LoVo (cell line): ENCODE data around the gene ERI3.
A peak's percentile ranks its signal among the peaks of the same experiment; 100 is the strongest.

Source experiments
- DNase-seq: peaks from one replicate; pipeline ENCODE4 v3.0.0-alpha.2; 2016; ENCODE audit warnings: low spot score

The ERI3 gene

DNA sequence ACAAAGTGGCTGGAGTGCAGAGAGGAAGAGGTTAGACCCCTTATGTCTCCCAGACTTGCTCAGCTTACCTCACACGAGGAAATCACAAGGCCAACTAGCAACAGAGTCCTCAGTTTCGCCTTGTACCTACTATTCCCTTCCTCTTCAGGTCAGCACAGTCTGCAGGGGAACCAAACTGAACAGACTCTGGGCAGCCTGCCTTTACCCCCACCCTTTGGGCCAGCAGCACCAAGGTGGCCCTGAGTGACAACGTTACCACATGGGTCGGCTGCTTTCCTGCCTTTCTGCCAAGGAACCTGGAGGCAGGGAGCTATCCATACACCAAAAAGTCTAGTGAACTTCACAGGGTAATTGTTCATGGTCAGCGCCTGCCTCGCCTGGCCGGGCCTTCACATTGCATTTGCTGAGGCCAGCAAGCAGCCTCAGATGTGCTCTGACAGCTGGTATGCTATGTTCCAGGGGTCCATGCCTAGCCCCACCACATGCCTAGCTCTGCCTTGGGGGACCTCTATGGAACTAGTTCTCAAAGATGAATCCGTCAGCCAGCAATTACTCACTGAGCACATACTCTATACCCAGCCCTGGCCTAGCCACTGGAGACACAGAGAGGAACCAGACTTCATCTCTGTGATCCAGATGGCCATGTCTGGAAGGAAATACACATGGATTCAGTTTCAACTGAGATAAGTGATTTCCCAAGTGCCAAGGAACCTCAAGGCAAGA lies 72.2 kb downstream of the ERI3 start:
- no peak for DNase-seq

DNA sequence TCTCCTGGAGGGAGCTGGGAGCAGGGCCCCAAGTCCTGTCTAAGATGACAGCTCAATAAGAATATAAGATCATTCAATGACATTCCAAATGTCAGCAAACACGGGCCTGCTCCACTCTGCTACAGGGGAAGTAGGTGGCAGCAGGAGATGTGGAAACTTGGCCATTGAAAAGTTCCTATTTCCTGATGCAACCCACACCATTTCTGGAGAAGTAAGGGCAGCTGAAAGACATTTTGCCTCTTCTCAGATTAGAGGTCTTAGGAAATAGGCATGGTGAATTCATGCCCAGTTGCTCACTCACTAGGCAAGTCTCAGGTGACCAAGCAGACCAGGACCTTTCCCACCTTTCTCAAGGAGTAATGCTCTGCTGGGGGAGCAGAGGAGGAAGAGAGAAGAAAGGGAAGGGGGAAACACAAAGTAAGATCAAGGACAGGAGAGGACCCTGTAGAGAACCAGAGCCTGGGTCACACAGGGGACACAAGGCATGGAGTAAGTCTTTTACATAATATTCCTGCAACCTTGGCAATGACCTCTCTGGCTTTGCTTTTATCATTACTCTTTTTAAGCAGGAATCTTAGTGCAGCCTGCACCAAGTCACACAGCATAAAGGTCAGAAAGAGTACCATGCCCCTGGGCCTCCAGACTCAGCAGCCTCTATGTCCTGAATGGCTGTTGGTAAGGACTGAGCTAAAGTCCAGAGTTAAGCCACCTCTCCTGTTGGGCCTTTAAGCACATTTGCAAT lies 72.9 kb downstream of the ERI3 start:
- no peak for DNase-seq

DNA sequence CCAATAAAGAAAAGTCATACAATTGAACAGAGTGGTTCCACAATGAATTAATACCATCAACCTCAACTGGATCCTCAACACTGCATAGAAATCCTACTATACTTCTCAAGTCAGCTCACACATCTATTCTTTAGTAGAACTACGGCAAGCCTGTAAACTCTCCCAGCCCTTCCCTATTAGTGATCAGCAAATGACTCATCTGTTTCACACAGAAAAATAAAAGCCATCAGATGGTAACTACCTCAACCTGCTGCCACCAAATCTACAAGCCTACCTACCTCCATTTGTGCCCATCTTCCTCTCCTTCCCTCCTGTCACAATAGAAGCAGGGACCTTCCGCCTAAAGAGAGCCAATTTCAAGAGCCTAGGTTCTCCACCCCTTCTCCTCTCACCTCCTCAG lies 78.2 kb downstream of the ERI3 start:
- DNase-seq, result no peak

GRCh38 chr1:44275991-44276405 lies 79.1 kb downstream of the ERI3 start:
- DNase-seq, result no peak

DNA sequence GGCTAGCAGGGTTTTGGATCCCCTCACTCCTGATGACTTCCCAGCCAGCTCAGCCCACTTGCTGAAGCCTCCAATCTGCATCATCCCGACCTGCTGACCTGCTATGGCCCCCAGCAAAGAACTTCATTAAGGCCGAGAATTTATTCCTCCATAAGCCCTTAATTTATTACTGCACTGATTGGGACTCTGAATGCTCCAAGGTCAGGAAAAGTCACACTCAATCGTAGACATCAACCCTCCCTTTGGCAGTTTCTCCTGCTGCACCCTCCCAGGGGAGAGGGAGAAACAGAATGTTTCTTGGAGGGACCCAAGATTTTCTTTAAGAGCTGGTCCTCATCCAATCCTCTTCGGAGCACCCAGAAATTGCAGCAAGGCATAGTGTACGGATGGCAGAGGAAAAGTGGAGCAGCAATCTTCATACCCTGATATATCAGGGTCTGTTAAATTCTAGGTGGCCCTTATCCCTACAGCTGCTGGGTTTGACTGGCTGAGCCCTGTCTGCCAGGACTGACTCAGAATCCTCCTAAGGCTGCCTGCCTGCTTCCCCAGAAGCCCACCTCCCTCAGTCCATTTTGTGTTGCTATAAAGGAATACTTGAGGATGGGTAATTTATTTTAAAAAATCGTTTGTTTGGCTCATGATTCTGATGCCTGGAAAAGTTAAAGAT lies 79.6 kb downstream of the ERI3 start:
- DNase-seq, result no peak

DNA sequence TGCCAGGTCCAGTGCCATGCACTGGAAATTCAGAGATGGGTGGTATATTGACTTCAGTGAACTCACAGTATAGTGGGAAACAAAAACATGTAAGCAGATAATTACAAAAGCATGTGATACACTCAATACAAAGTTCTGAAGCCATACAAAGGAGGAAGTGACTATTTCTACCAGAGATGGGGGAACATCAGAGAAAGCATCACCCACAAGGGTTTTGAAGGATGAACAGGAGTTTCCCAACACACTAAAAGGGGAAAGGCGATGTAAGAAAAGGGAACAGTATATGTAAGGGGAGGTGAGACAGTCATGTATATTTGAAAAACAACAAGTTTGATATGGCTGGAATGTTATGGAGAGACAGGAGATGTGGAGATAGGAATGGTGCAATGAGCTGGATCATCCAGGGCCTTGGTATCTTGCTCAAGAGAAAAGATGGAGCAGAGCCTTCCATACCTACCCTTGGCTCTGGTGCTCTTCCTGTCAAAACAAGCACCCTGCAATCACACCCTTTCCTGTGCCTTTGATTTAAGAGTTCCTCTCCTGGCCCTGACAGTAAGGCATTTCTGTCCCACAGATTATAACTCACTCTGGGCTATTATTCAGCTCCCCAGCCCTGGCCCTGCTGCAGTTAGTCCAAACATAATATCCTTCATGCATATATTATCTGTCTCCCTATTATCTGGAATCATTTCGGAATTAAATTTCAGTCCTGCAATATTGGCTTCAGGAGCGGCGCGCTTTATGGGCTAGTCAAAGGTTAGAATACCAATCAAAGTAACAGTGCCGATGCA lies 81.3 kb downstream of the ERI3 start:
- no peak for DNase-seq

GRCh38 chr1:44272992-44273391 lies 82.1 kb downstream of the ERI3 start:
- DNase-seq, result no peak

DNA sequence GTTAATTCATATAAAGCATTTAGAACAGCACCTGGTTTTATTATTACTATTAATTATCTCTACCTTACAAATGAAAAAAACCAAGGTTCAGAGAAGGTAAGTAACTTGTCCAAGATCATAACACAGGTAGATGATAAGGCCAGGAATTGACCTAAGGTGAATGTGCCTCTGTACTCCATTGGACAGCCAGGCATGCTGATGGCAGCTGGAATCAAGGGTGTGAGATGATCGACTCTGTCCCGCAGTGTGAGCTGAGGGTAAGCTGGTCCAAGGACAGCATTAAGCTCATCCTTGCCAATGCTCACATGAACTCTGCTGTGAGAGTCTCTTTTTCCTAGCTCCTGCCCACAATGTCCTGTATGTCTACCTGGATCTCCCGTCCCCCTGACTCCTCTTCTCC lies 83.4 kb downstream of the ERI3 start:
- DNase-seq, result no peak

DNA sequence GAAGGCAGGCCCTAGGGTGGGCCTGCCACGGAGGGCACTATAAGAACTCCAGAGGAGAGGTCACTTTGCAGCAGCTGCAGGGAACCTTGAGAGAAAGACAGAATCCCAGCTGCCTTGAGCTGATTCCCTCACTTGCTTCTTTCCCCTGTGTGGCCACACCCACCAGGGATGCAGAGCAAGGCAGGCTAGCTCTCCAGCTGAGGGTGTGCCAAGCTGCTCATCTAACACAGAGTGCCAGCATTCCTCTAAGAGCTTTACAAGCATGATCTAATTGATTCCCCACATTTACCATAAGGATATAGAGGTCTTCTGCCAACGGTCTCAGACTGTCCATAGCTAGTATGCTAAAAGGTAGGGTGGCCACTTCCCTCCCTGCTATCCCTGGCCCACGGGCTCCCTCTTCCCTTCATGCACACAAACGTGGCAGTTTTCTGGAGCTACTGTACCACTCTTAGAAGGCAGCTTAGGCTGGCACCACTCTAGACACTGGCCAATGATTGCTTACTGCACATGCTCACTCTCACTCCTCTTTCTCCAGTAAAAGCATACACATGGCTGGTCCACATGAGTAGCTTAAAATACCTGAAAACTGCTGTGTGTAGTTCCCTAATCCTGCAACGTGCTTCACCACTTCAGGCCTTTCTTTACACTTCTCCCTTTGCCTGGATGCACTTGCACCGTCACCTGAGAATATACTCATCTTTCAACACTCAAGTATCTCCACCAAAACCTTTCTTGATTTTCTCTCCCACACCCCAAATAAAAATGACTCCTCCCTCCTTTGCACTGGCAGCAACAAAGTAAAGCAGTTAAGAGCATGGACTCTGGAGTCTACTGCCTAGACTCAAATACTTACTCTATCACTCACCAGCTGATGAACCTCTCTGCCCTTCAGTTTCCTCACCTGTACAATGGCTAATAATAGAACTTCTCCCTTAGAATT lies 84.1 kb downstream of the ERI3 start:
- no peak for DNase-seq

DNA sequence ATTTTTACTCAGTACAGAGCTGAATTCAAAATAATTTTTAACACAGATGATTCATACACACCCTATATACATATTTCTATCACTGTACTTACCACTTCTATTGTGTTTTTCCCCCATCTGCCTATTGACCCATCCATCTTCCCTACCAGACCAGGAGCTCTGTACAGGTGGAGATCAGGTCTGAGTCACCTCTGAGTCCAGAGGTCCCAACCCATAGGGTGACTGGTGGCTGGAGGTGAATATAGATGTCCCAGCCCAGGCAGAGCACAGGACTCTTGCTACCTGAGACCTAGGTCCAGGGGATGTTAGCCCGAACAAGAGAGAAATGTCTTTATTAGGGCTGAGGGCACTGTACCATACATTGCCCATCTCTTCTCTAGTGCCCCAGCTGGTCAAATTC lies 87.0 kb downstream of the ERI3 start:
- peak; percentile 7 for DNase-seq

DNA sequence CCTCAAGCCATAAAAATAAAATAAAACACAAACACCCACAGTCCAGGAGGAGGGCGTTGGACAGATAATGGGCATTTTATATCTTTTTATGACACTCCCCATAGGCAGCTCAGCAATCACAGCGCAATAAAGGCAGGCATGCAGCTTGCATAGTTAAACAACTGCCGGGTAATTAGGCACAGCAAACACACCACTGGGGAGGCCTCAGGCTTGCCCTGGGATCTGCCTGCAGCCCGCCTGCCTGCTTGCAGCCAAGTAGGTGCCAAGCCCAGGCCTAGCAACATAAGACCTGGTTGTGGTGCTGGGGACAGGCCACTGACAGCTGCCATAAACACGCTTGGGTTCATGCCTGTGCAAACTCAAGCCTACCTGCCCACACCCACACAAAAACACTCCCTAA lies 87.6 kb downstream of the ERI3 start:
- peak; percentile 77 for DNase-seq

GRCh38 chr1:44266400-44267344 lies 88.4 kb downstream of the ERI3 start:
- DNase-seq, result no peak

GRCh38 chr1:44265656-44266358 lies 89.2 kb downstream of the ERI3 start:
- DNase-seq, result no peak

GRCh38 chr1:44264451-44264771 lies 90.6 kb downstream of the ERI3 start:
- DNase-seq, result no peak

GRCh38 chr1:44263568-44264450 lies 91.2 kb downstream of the ERI3 start:
- no peak for DNase-seq

DNA sequence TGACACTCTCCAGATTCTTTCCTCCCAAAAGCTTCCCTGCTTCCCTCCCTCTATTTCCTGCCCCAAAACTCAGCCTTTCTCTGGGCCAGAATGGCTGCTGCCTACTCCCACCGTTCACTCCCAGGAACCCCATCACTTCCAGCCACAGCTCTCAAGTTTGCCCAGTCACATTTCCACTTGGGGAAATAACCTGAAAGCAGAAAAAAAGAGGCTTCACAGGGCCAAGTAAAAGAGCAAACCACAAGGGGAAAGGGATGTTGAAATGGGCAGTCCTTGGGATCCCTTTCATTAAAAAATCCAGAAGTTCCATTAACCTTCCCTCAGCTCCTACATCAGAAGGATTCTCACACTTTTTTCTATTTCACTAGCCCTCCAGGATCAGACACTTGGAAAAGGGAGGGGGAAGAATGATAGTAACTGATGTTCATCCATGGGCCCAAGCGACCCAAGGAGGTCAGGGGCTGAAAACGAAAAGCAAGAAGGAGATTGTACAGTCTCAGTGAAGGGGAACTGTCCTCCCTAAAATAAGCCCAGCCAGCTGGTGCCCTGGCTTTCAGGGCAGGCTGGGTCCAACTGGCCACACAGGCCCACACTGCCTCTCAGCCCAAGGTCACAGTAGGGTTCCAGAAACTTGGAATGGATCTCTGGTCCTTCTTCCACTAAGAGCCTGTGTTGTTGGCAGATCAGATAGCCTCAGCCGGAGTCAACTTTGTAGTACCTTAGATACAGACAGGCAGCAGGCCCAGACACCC lies 92.1 kb downstream of the ERI3 start:
- no peak for DNase-seq

- no peak for DNase-seq
Measured at GRCh38 chr1:44262414-44262813, 92.6 kb downstream of the ERI3 start.

DNA sequence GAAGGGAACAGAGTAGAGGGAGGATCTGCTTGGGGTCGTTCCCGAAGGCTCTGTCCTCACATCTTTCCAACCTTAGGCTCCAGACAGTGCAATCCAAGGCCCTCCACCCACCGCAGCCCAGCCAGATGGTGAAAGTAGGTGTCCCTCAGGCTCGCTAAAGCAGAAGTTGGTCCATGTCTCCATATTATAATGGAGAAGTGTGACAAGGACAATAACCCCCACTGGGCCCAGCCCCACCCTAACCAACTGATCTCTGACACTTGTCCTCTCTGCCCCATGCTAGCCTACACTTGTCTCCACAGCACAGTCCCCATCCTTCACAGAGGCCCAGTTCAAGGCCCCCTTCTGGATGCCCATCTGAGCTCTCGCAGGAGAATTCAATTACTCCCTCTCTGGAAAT lies 93.1 kb downstream of the ERI3 start:
- no peak for DNase-seq
